ENCODE results near the gene SCO1. TPM values are rescaled to one million over a fixed set of nuclear protein-coding genes. Genes with fewer than 3 reads are reported as not detected.

The SCO1 gene
- polyA plus RNA-seq, 3 donors, result 5.0 to 14.6 (median 11.6) TPM

GRCh38 chr17:10673312-10673711 is 24.0 kb downstream of the SCO1 start:
- intact Hi-C loops (cut with micrococcal nuclease), result no loop called here
- H3K4me3 Mint-ChIP-seq, result no peak overlapping the region

GRCh38 chr17:10668775-10669174 is 28.6 kb downstream of the SCO1 start:
- Histone ChIP-seq H3K36me3 (replicated peaks in 1 of 2; ENCODE audit: control insufficient read depth in 1 of 2, insufficient read depth in 2 of 2, low read length in 2 of 2) (peaks cover 0 to 7% of the 10 kb centered on the region in 2 donors), H3K4me2 (replicated peaks; ENCODE audit: extremely low read depth, low read length, poor library complexity, severe bottlenecking) (no peak overlapping the region), H4K20me1 (ENCODE audit: insufficient read depth, low read length) (no peaks in the 10 kb centered on the region), H3K79me2 (ENCODE audit: insufficient read depth, low read length) (no peaks in the 10 kb centered on the region), H2AFZ (ENCODE audit: insufficient read depth, low read depth, low read length, poor library complexity, severe bottlenecking) (no peak overlapping the region), H3K27me3 (ENCODE audit: control insufficient read depth in 2 of 2, insufficient read depth in 2 of 2, low read length in 2 of 2) (no peaks in the 10 kb centered on the region), H3K9ac (ENCODE audit: insufficient read depth, low read length, poor library complexity, severe bottlenecking) (no peak overlapping the region), H3K4me1 (ENCODE audit: control insufficient read depth in 1 of 2, insufficient read depth in 2 of 2, low read length in 2 of 2) (no peaks in the 10 kb centered on the region), H3K4me3 (replicated peaks in 1 of 3; ENCODE audit: low read depth in 2 of 3, low read length in 3 of 3) (no peak overlapping the region), H3K9me3 (replicated peaks in 1 of 2; ENCODE audit: control insufficient read depth in 1 of 2, insufficient read depth in 1 of 2, low read length in 2 of 2) (no peaks in the 10 kb centered on the region), H3K27ac (ENCODE audit: low read depth in 1 of 2, low read length in 2 of 2) (no peak overlapping the region)
- intact Hi-C loops (cut with micrococcal nuclease), result no loop called here
- Mint-ChIP-seq H3K27ac (peak overlapping the region in 1 of 7 donors; percentile 46), H3K4me3 (no peak overlapping the region), H3K36me3 (peaks cover 14 to 20% of the 10 kb centered on the region in 2 donors), H3K27me3 (ENCODE audit: low read depth in 3 of 3) (no peaks in the 10 kb centered on the region), H3K4me1 (no peaks in the 10 kb centered on the region), H3K9me3 (no peaks in the 10 kb centered on the region)
- TF ChIP-seq CTCF (IDR thresholded peaks at IDR 0.05), result no peak
- no CpG with 5 or more reads among the region's 1 CpG for WGBS (ENCODE audit: insufficient coverage)
- no peak for DNase-seq

More at GRCh38 chr17:10673312-10673711, 24.0 kb downstream of the SCO1 start:
- H3K9me3 ChIP-seq (replicated peaks in 1 of 2; ENCODE audit: control insufficient read depth in 1 of 2, insufficient read depth in 1 of 2, low read length in 2 of 2), result no peaks in the 10 kb centered on the region
- WGBS (ENCODE audit: insufficient coverage), result 99% methylated on average over 12 of the region's 12 CpGs
- Mint-ChIP-seq H3K27ac (no peak overlapping the region), H3K9me3 (no peaks in the 10 kb centered on the region), H3K27me3 (ENCODE audit: low read depth in 3 of 3) (peaks cover 0 to 2% (median 0%) of the 10 kb centered on the region in 3 donors), H3K36me3 (peaks cover 39 to 51% of the 10 kb centered on the region in 2 donors), H3K4me1 (no peaks in the 10 kb centered on the region)
- no peaks in the 10 kb centered on the region for H3K4me1 ChIP-seq (ENCODE audit: control insufficient read depth in 1 of 2, insufficient read depth in 2 of 2, low read length in 2 of 2)
- H3K27ac ChIP-seq (ENCODE audit: low read depth in 1 of 2, low read length in 2 of 2), result no peak overlapping the region
- peaks cover 21 to 50% of the 10 kb centered on the region in 2 donors for H3K36me3 ChIP-seq (replicated peaks in 1 of 2; ENCODE audit: control insufficient read depth in 1 of 2, insufficient read depth in 2 of 2, low read length in 2 of 2)
- H3K4me3 ChIP-seq (replicated peaks in 1 of 3; ENCODE audit: low read depth in 2 of 3, low read length in 3 of 3), result no peak overlapping the region
- no peak overlapping the region for H2AFZ ChIP-seq (ENCODE audit: insufficient read depth, low read depth, low read length, poor library complexity, severe bottlenecking)
- no peaks in the 10 kb centered on the region for H3K27me3 ChIP-seq (ENCODE audit: control insufficient read depth in 2 of 2, insufficient read depth in 2 of 2, low read length in 2 of 2)
- no peak overlapping the region for H3K4me2 ChIP-seq (replicated peaks; ENCODE audit: extremely low read depth, low read length, poor library complexity, severe bottlenecking)
- DNase-seq, result no peak
- H4K20me1 ChIP-seq (ENCODE audit: insufficient read depth, low read length), result no peaks in the 10 kb centered on the region
- H3K79me2 ChIP-seq (ENCODE audit: insufficient read depth, low read length), result no peaks in the 10 kb centered on the region
- no peak for TF ChIP-seq CTCF (IDR thresholded peaks at IDR 0.05)
- H3K9ac ChIP-seq (ENCODE audit: insufficient read depth, low read length, poor library complexity, severe bottlenecking), result no peak overlapping the region
